ENCODE results near the gene UTS2.

Gene UTS2, protein sequence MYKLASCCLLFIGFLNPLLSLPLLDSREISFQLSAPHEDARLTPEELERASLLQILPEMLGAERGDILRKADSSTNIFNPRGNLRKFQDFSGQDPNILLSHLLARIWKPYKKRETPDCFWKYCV

DNA sequence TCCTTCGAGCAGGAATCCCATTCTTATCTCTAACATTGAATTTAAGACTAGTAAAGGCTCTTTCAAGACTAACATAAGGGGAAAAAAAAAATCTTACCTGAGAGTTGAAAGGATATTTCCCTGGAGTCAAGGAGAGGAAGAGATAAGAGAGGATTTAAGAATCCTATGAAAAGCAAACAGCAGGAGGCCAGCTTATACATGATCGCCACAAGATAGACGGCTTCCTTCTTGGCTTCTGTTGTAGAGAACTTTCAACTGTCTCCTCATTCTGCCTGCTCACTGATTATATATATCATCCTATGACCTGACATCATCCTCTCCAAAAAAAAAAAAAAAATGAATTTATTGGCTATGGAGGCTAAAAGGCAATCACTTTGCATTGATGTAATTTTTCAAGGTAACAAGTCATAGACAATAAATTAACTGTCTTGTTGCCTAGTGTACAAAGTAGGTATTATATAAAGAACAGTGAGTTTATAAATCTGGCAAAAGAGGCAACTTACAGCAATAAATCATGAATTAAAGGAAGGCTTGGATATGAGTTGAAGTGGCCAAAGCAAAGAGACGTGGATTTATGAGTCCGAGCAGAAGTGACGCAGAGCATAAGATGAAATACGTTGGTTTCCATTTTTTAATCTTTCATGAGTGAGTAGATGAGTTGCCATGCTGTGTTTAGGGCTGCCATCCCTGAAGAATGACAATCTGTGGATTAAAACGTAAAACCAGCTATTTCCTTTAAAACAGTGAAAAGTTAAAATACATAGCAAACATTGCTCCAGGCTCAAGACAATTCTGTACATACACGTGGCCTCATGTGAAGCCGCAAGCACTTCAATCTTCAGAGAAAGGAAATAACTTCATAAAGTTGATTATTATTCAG, at the start of gene UTS2:
TSS of gene UTS2 (minus strand) at position 262 of the 880 bp plus-strand sequence. CDS start at position 200, 62 bp downstream.
- TF ChIP-seq GATA1 (IDR thresholded peaks at IDR 0.05; ENCODE audit: low read depth, low read length) (no peak), POLR2A (IDR thresholded peaks at IDR 0.05; ENCODE audit: low read length) (no peak)
- DNase-seq, result no peak

DNA sequence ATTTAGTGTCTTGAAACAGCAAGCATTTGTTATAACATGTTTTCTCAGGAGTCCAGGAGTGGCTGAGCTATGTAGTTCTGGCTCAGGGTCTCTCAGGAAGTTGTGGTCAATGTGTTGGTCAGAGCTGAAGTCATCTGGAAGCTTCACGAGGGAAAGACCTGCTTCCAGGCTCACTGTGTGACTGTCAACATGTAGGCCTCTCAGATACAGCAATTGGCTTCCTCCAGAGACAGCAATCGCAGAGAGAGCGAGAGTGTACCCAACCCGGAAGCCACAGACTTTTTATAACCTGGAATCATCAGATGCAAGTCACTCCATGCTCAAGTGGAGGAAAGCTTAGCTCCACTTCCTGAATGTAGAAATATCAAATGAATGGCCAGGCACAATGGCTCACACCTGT, 46.9 kb upstream of the UTS2 start:
- no peak for TF ChIP-seq GATA1 (IDR thresholded peaks at IDR 0.05; ENCODE audit: low read depth, low read length)
- DNase-seq, result no peak

DNA sequence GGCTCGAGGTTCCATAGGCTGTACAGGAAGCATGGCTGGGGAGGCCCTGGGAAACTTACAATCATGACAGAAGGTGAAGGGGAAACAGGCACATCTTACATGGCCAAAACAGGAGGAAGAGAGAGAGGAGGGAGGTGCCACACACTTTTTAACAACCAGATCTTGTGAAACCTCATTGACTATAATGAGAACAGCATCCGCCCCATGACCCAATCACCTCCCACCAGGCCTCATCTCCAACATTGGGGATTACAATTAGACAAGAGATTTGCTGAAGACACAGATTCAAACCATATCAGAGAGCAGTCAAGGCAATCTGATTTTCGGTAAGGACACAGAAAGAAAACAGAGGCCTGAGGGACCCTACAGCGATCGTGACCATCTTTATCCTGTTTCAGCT, 46.1 kb upstream of the UTS2 start:
- DNase-seq, result no peak

DNA sequence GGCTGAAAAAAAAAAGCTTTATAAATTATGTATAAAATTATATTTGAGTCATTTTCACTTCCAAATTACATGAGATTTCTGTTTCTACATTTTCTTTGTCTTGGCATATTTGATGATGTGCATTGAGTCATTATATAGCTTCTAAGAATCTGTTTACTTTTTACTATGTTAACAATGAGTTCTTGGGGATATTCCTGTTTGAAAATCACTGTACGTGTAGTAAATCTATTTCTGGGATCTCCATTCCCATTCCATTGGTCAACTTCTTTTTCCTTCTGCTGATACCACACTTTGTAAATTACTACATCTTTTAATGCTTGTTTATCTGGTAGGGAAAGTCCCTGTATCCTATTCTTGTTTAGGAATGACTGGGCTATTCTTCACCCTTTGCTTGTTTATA, 44.1 kb upstream of the UTS2 start:
- DNase-seq, result no peak
- TF ChIP-seq POLR2A (IDR thresholded peaks at IDR 0.05; ENCODE audit: low read length), result no peak
- no peak for TF ChIP-seq GATA1 (IDR thresholded peaks at IDR 0.05; ENCODE audit: low read depth, low read length)

More for the DNA sequence above, 46.1 kb upstream of the UTS2 start:
- TF ChIP-seq GATA1 (IDR thresholded peaks at IDR 0.05; ENCODE audit: low read depth, low read length) (no peak), POLR2A (IDR thresholded peaks at IDR 0.05; ENCODE audit: low read length) (no peak)

DNA sequence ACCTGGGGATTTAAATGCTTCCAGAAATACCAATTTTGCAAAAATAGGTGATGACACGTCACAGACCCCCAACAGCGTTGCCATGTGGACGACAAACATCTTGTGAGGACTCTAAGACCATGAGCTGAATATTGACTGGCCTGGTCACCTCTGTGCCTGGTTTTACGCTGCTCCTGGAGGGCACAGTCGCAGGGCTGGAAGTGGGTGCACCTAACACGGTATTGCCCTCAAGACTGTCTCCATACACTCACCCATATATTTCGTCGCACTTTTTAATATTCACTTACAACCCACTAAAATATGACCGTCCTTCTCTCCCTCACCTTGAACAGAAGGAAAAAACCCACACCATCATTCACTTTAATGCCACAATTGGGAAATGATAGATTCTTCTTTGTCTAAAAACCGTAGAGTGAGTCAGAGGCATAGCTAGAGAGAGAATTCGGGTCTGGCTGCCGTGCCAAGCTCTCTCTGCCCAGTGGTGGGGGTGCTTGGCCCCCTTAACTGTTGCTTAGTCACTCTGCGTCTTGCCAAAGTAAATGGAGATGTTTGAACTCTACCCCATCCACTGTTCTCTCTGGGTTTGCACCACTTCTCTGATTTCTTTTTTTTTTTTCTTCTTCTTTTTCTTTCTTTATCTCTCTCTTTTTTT, 40.8 kb upstream of the UTS2 start:
- no peak for TF ChIP-seq GATA1 (IDR thresholded peaks at IDR 0.05; ENCODE audit: low read depth, low read length)
- no peak for TF ChIP-seq POLR2A (IDR thresholded peaks at IDR 0.05; ENCODE audit: low read length)
- no peak for DNase-seq

DNA sequence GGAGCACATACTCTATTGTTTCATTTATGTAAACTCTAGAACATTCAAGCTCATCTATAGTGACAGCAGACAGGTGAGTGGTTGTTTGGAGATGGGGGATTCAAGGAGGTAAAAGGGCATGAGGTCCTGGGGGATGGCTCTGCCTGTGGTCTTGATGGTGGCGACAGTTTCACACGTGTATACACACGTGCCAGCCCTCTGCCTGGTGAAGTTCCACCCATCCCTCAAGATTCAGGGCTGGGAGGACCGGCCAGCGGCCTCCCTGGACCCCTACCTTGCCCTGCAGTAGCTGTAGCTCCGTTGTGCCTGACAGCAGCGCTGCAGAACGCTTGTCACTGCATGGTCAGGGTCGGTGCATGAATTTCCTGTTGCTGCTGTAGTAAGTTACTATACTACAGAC, 38.9 kb upstream of the UTS2 start:
- DNase-seq, result no peak
- TF ChIP-seq GATA1 (IDR thresholded peaks at IDR 0.05; ENCODE audit: low read depth, low read length) (no peak), POLR2A (IDR thresholded peaks at IDR 0.05; ENCODE audit: low read length) (no peak)

DNA sequence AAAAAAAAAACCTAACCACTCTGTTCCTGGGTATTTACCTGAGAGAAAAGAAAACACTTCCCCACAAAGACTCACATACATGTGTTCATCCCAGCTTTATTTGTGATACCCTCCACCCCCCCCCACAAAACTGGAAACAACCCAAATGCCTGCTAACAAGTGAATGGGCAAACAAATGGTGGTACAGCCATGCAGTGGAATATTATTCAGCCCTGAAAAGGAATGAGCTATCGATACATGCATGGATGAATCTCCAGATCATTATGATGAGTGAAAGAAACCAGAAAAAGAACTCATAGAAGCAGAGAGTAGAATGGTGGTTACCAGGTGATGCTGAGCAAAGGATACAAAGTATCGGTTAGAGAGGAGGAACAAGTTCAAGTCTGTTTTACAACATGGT, 38.0 kb upstream of the UTS2 start:
- no peak for DNase-seq
- TF ChIP-seq POLR2A (IDR thresholded peaks at IDR 0.05; ENCODE audit: low read length) (no peak), GATA1 (IDR thresholded peaks at IDR 0.05; ENCODE audit: low read depth, low read length) (no peak)

DNA sequence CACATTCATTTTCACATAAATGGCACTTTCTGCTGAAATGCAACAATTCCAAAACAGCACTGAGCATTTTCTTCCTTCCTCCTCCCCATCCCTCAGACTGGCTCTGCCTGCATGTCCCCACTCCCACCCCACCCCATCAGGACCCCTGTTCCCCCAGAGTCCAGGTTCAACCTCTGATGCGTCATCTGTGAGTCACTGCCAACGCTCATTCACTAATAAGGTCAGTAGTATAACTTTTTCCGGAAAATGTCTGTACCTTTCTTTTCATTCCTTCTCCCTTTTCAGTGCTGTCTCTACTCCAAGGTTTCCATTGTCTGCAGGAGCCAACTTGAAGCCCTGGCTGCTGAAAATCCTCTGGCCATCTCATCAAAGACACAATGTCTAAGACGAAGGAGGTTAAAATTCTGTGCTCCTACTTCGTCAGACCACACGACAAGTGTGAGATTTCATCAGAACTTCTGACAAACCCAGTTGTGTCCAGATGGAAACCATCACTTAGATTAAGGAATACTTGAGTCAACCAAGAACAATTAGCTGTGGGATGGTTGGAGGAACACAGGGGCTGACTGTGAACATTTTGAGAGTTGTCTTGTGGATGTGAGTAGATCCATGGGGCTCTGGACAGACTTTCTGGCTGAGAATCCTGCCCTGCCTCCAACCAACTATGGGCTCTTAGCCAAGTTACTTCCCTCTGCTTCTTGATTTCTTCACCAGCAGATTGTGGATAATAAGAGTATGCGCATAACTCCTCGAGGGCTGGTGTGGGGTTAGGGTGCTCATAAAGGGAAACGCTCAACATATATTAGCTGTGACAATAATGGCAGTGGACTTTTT, 35.6 kb upstream of the UTS2 start:
- TF ChIP-seq GATA1 (IDR thresholded peaks at IDR 0.05; ENCODE audit: low read depth, low read length), result no peak
- no peak for TF ChIP-seq POLR2A (IDR thresholded peaks at IDR 0.05; ENCODE audit: low read length)
- DNase-seq, result no peak

DNA sequence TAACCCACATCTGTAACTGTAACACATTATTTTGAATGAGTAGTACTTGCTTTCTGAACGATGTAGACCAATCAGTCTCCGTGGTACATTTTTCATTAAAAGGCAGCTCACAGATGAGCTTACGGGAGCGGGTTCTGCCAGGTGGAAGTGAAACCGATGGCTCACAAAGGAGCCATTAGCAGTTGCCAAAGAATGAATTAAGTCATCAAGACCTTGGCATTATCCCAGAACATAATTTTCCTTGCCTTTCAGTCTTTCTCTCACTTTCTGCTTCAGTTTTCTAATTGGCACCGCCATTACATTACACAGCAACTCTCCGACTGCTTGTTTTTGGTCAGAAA, 33.5 kb upstream of the UTS2 start:
- TF ChIP-seq GATA1 (IDR thresholded peaks at IDR 0.05; ENCODE audit: low read depth, low read length) (no peak), POLR2A (IDR thresholded peaks at IDR 0.05; ENCODE audit: low read length) (no peak)
- no peak for DNase-seq

DNA sequence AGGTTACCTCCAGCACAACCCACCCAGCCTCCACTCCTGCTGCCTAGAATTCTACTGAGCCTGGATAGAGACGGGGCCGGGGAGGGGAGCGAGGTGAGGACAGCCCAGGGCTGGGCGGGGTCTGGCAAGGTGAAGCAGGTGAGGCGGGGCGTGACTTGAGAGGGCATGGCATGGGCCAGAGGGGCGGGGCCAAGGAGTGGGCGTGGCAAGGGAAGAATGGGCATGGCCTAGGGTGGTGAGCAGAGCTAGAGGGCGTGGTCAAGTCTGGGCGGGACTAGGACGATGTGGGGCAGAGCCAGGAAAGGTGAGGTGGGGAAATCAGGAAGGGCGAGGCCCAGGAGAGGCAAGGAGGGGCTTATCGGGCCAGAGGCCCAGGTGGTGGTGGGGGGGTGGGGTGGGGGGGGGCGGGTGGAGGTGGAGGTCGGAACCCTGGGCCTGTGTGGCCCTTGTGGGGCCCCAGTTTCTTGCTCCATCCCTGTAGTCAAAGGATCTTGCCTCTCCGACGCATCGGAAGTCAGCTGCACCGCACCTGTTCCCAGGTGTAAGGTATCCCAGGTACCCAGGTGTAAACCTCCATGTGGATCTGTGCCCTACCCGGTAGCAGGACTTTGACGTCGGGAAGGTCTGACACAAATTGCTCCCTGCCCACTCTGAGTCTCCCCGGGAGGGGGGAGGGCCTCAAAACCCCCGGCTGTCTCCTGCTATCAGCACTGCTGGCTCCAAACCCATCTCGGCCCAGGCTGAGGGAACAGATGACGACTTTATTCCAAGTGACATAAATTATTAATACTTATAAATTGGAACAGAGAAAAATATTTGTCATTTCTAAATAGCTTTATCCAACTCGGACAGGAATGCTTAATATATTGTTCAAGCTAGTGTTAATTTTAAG, 32.9 kb upstream of the UTS2 start:
- peak in 1 of 2 experiments; percentile 5 for DNase-seq
- TF ChIP-seq POLR2A (IDR thresholded peaks at IDR 0.05; ENCODE audit: low read length) (no peak), GATA1 (IDR thresholded peaks at IDR 0.05; ENCODE audit: low read depth, low read length) (no peak)

DNA sequence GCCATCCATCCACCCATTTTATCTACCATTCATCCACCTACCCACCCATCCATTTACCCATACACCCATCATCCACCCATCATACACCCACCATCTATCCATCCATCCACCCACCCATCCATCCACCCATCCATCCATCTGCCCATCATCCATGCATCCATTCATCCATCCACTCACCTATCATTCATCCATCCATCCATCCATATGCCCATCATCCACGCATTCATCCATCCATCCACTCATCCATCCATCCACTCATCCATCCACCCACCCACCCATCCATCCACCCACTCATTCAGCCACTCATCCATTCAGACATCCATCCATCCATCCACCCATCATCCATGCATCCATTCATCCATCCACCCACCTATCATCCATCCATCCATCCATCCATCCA, 31.9 kb upstream of the UTS2 start:
- TF ChIP-seq GATA1 (IDR thresholded peaks at IDR 0.05; ENCODE audit: low read depth, low read length), result no peak
- no peak for TF ChIP-seq POLR2A (IDR thresholded peaks at IDR 0.05; ENCODE audit: low read length)
- DNase-seq, result no peak

DNA sequence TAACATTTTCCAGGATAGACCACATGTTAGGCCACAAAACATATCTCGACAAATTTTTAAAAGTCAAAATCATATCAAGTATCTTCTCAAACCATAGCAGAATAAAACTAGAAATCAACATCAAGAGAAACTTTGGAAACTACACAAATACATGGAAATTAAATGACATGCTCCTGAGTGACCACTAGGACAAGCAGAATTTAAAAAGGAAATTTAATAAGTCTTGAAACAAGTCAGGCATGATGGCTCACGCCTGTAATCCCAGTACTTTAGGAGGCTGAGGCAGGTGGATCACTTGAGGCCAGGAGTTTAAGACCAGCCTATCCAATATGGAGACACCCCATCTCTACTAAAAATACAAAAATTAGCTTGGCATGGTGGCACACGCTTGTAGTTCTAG, 26.4 kb upstream of the UTS2 start:
- no peak for DNase-seq
- TF ChIP-seq GATA1 (IDR thresholded peaks at IDR 0.05; ENCODE audit: low read depth, low read length), result no peak
- no peak for TF ChIP-seq POLR2A (IDR thresholded peaks at IDR 0.05; ENCODE audit: low read length)

DNA sequence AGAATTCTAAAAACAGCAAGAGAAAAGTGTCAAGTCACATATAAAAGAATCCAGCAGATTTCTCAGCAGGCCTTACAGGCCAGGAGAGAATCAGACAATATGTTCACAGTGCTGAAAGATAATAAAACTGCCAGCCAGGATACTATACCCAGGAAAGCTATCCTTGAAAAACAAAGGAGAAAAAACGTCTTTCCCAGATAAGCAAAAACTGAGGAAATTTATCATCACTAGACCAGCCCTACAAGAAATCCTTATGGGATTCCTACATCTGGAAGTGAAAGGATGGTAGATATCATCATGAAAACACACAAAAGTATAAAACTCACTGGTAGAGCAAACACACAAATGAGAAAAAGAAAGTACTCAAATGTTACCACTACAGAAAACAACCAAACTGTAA, 25.2 kb upstream of the UTS2 start:
- DNase-seq, result no peak
- TF ChIP-seq GATA1 (IDR thresholded peaks at IDR 0.05; ENCODE audit: low read depth, low read length) (no peak), POLR2A (IDR thresholded peaks at IDR 0.05; ENCODE audit: low read length) (no peak)
